Osteocyte (in vitro differentiated cells): Measurements from ENCODE around the gene STX3. TPM values are rescaled to one million over a fixed set of nuclear protein-coding genes. Genes with fewer than 3 reads are reported as not detected.
A peak's percentile ranks its signal among the peaks of the same experiment; 100 is the strongest.

Source experiments
- DNase-seq: peaks from one replicate; pipeline ENCODE4 v3.0.0; 2021; ENCODE audit warnings: mixed read lengths; ENCODE audit not compliant: unreplicated experiment; ENCODE audit errors: extremely low spot score
- H3K27ac Mint-ChIP-seq: one replicate; pipeline ENCODE4 v1.8.0; 2021; ENCODE audit warnings: mild to moderate bottlenecking, mixed read lengths; ENCODE audit not compliant: unreplicated experiment
- H3K27me3 Mint-ChIP-seq: one replicate; pipeline ENCODE4 v1.8.0; 2021; ENCODE audit warnings: mixed read lengths; ENCODE audit not compliant: unreplicated experiment
- H3K36me3 Mint-ChIP-seq: one replicate; pipeline ENCODE4 v1.8.0; 2021; ENCODE audit warnings: mixed read lengths; ENCODE audit not compliant: unreplicated experiment
- H3K4me1 Mint-ChIP-seq: one replicate; pipeline ENCODE4 v1.8.0; 2021; ENCODE audit warnings: mixed read lengths; ENCODE audit not compliant: unreplicated experiment
- H3K4me3 Mint-ChIP-seq: one replicate; pipeline ENCODE4 v1.8.0; 2021; ENCODE audit warnings: mild to moderate bottlenecking, moderate library complexity, mixed read lengths; ENCODE audit not compliant: unreplicated experiment
- H3K9me3 Mint-ChIP-seq: one replicate; pipeline ENCODE4 v1.8.0; 2021; ENCODE audit warnings: mixed read lengths; ENCODE audit not compliant: unreplicated experiment
- total RNA-seq: library from RNA; stranded (reverse); gene quantifications from 2 replicates; pipeline ENCODE4 v1.2.1, GENCODE V29; 2021
- TF ChIP-seq, protein P1 (sequence below): fragments of 200-600 bp; sonication (generic); IDR thresholded peaks from 2 replicates; pipeline ENCODE4 v1.5.0; 2021; ENCODE audit warnings: antibody characterized with exemption, mild to moderate bottlenecking, moderate library complexity

STX3 gene
- total RNA-seq, 1 donor from 2014 or later = 17.8 TPM

DNA sequence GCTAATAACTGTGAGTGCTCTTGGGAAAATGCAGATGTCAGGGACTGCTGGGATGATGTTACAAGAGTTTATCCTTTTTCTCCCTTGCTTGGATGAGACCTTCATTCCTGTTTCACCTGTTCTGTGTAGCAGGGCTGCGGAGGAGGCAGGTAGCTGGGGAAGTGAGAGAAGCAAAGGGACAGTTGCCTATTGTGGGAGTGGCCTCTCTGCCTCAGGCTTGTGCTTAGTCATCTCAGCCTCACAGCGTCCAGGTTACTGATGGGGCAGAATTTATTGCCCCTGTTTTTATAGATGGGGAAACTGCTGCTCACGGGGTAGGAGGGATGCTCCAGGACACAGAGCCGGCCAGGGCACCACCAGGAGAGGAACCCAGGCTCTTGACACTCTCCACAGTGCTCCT, 1.7 kb downstream of the STX3 start:
- TF ChIP-seq, protein P1, sequence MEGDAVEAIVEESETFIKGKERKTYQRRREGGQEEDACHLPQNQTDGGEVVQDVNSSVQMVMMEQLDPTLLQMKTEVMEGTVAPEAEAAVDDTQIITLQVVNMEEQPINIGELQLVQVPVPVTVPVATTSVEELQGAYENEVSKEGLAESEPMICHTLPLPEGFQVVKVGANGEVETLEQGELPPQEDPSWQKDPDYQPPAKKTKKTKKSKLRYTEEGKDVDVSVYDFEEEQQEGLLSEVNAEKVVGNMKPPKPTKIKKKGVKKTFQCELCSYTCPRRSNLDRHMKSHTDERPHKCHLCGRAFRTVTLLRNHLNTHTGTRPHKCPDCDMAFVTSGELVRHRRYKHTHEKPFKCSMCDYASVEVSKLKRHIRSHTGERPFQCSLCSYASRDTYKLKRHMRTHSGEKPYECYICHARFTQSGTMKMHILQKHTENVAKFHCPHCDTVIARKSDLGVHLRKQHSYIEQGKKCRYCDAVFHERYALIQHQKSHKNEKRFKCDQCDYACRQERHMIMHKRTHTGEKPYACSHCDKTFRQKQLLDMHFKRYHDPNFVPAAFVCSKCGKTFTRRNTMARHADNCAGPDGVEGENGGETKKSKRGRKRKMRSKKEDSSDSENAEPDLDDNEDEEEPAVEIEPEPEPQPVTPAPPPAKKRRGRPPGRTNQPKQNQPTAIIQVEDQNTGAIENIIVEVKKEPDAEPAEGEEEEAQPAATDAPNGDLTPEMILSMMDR = no peak
- Mint-ChIP-seq H3K4me3 (peak overlapping the region; percentile 78), H3K9me3 (no peaks in the 10 kb centered on the region), H3K27me3 (no peaks in the 10 kb centered on the region), H3K27ac (no peak overlapping the region), H3K36me3 (peaks cover 3% of the 10 kb centered on the region), H3K4me1 (peaks cover 21% of the 10 kb centered on the region)
- DNase-seq = no peak

DNA sequence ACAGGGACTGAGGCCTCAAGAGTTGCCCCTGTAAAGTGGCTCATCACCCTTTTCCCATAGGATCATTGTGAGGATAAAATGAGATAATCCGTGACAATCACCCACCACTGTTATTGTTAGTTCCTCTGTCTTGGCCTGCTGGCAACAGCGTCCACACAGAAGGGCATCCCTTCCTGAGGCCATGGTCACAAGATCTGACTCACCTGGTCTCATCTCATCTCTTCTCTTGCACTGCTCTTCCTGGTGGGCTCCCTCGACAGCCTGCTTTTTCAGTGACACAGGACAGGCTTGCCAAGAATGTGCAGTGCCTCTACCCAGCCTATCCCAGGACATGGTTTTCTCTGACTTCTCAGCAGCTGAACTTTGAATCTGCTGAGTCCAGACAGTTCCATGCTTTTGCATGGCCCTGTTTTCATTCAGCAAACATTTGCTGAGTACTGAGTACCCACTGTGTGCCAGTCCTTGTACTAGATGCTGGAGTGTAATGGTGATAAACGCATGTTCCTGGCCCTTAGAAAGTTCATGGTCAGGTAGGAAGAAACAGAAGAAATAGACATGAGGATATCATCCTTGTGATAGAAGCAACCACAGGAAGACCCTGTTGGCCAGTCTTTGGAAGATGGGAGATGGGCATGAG, 3.3 kb downstream of the STX3 start:
- Mint-ChIP-seq H3K9me3 (no peaks in the 10 kb centered on the region), H3K27ac (no peak overlapping the region), H3K27me3 (no peaks in the 10 kb centered on the region), H3K36me3 (peaks cover 3% of the 10 kb centered on the region), H3K4me1 (peaks cover 21% of the 10 kb centered on the region), H3K4me3 (no peak overlapping the region)
- TF ChIP-seq, protein P1 = no peak
- DNase-seq = no peak

DNA sequence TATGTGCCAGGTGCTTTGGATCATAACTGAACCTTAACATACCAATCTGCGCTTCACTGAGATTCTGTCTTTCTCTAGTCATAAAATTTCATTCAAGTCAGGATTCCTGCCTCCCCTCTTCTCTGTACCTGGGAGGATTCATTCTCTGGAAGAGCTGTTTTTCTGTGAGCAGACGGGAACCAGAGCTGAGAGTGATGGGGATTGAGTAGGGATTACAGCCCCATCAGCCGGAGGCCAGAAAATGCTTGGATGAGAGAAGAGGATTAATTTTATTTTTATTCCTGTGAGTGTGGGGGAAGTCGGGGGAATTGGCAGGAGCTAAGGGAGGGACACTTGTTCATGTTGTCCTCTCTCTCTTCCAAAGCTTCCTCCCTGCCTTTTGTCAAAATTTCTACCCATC, 4.7 kb downstream of the STX3 start:
- Mint-ChIP-seq H3K27me3 (no peaks in the 10 kb centered on the region), H3K36me3 (peaks cover 3% of the 10 kb centered on the region), H3K9me3 (no peaks in the 10 kb centered on the region), H3K4me1 (peaks cover 19% of the 10 kb centered on the region), H3K4me3 (no peak overlapping the region), H3K27ac (no peak overlapping the region)
- TF ChIP-seq, protein P1 = no peak
- DNase-seq = no peak

DNA sequence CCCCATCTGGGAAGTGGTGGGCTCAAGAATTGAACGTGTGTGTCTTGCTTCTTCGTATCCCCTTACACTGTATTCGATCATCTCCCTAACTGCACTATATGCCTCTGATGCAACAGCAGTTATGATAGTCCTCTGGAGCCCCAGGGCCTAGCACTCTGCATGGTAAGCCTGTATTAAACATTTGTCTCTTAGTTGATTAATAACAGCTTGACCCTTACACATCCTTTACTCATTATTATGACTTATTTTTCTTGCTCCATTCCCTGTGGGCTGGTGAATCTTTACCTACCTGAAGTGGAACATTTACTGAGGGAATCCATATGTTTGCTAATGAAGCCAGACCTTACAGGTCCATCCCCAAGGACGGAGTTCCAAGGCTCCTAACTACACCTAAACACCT, 5.6 kb downstream of the STX3 start:
- TF ChIP-seq, protein P1 = no peak
- Mint-ChIP-seq H3K9me3 (no peaks in the 10 kb centered on the region), H3K36me3 (peaks cover 3% of the 10 kb centered on the region), H3K4me1 (peaks cover 22% of the 10 kb centered on the region), H3K4me3 (no peak overlapping the region), H3K27me3 (no peaks in the 10 kb centered on the region), H3K27ac (no peak overlapping the region)
- DNase-seq = no peak

DNA sequence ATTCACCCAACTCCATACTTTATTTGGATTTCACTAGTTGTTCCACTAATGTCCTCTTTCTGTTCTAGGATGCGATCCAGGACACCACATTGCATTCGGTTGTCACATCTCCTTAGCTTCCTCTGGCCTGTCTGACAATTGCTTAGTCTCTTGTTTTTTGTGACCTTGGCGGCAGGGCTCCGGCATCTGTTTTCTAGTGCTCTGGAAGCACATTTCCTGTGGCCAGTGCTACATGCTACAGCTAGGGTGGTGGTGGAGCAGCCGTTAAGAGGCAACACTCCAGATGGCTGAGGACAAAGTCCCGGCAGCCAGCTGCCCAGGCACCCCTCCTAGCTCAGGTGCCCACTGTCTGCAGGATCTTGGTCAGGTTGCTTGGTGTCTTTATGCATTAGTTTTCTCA, 6.8 kb downstream of the STX3 start:
- TF ChIP-seq, protein P1 = no peak
- DNase-seq = no peak
- H3K4me1 Mint-ChIP-seq = peaks cover 10% of the 10 kb centered on the region
- no peaks in the 10 kb centered on the region for H3K27me3 Mint-ChIP-seq
- no peak overlapping the region for H3K27ac Mint-ChIP-seq
- peaks cover 3% of the 10 kb centered on the region for H3K36me3 Mint-ChIP-seq
- H3K9me3 Mint-ChIP-seq = no peaks in the 10 kb centered on the region
- H3K4me3 Mint-ChIP-seq = no peak overlapping the region
